Peyer's patch (tissue), 4 donors: ENCODE measurements around the gene GOT1.

ENCODE experiments used
- POLR2A ChIP-seq, 2 donors: fragments of 450-650 bp; IDR thresholded peaks; one replicate each; pipeline ENCODE4 v1.5.1; 2017; ENCODE audit warnings: antibody characterized with exemption in 2 of 2, mild to moderate bottlenecking in 2 of 2, moderate library complexity in 2 of 2
- TF ChIP-seq, protein P1 (sequence below), 6 experiments: fragments of 450-650 bp in 4 of 6; fragments of 200-600 bp in 2 of 6; sonication (generic) in 1 of 6; IDR thresholded peaks; one replicate each; pipeline ENCODE4 v1.5.1; 2017 to 2019; ENCODE audit warnings: antibody characterized with exemption in 6 of 6, mild to moderate bottlenecking in 3 of 6, moderate library complexity in 1 of 6

DNA sequence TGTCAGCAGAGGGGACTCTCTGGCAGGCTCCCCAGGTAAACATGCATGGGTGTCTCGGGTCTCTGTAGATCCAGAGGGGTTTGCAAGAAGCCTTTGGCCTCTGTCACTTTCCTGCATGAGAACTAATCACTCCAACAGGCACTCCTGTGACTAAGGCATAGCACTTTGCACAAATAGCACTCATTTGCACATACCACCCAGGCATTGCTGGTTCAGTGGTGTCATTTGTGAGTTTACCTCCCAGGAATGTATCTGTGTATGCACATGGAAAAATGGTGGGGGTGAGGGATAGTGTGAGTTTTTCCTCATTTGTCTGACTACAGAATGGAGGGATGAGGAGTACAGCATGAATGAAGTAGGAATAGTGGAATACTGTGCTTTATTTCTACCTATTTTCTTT, 61.8 kb downstream of the GOT1 start:
- TF ChIP-seq, protein P1, sequence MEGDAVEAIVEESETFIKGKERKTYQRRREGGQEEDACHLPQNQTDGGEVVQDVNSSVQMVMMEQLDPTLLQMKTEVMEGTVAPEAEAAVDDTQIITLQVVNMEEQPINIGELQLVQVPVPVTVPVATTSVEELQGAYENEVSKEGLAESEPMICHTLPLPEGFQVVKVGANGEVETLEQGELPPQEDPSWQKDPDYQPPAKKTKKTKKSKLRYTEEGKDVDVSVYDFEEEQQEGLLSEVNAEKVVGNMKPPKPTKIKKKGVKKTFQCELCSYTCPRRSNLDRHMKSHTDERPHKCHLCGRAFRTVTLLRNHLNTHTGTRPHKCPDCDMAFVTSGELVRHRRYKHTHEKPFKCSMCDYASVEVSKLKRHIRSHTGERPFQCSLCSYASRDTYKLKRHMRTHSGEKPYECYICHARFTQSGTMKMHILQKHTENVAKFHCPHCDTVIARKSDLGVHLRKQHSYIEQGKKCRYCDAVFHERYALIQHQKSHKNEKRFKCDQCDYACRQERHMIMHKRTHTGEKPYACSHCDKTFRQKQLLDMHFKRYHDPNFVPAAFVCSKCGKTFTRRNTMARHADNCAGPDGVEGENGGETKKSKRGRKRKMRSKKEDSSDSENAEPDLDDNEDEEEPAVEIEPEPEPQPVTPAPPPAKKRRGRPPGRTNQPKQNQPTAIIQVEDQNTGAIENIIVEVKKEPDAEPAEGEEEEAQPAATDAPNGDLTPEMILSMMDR (IDR thresholded peaks at IDR 0.05), result no peak
- no peak for TF ChIP-seq POLR2A (IDR thresholded peaks at IDR 0.05)
